CMK (cell line): ENCODE data around the gene DCLK2.
A peak's percentile ranks its signal among the peaks of the same experiment; 100 is the strongest.

Experiments used
- DNase-seq: peaks from one replicate; pipeline ENCODE4 v3.0.0-alpha.2; 2010; ENCODE audit warnings: low read depth

Gene DCLK2

DNA sequence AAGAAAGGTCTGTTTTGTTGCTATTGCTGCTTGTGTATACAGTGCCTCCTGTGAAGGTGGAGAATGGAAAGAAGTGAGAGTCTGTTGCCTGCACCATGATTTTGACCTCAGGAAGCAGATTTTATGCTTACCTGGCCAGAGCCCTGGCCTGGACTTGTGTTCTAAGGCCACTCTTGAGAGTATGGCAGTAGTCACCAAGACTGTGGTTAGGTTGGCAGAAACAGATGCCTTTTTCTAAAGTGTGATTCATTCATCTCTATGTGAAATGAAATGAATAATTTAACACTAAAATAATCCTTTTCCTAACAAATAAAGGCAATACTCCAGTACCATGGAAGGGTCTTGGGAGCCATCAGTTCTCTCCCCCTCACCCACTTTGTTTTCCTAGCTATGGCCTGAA lies 161.8 kb downstream of the DCLK2 start:
- no peak for DNase-seq

DNA sequence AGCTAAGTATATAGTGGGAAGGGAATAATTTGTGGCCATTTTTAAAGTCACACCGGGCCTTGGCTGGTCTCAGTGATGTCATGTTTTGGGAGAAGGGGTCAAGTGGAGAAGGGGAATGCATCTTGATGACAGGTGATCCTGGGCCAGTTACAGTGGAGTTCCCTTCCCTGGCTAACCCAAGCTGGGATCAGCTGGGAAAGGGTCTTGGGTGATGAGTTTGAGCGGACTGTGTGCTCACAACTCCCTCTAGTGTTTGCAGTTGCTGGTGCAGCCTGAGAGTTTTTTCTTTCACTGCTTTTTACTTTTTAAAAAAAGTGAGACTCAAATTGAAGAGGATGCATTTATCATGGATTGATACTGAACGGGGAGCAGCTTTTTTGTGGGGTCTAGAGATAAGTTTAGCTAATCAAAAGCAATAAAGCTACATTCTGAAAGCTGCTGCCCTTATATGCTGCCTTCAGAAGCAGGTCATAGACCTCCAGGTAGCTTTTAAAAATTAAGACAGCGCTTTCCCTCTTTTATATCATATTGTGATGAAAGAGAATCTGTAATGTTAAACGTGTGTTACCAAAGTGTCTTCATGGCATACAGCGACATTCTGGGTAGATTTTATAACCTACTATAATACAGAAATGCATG lies 164.7 kb downstream of the DCLK2 start:
- peak; percentile 3 for DNase-seq

DNA sequence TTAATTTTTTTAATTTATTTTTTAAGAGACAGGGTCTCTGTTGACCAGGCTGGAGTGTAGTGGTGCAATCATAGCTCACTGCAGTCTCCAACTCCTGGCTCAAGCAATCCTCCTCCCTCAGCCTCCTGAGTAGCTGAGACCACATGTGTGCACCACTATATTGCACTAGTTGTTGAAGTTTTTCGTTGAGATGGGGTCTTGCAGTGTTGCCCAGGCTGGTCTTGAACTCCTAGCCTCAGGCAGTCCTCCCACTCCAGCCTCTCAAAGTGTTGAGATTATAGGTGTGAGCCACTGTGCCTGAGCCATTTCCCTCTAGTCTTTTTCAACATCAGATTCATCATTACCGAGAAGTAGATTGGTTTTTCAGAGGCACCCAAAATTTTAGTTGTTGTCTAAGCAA lies 165.7 kb downstream of the DCLK2 start:
- DNase-seq = no peak

DNA sequence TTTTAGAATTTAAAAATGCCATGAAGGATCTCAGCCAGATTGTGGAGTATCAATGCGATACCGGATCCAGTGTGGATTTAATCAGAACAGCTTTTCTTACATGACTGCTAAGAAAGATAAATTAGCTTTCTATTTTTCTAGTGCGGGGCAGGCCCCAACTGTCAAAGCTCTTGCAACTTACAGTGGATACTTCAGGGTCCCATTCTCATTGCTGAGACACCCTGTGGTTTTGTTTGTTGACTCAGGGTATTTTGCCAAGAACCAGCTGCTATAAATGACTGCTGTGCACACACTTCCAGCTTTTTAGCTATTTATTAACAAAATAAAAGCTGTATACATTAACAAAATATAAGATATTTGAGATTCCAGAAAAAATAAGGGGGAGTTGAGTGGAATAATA lies 166.4 kb downstream of the DCLK2 start:
- DNase-seq = no peak

DNA sequence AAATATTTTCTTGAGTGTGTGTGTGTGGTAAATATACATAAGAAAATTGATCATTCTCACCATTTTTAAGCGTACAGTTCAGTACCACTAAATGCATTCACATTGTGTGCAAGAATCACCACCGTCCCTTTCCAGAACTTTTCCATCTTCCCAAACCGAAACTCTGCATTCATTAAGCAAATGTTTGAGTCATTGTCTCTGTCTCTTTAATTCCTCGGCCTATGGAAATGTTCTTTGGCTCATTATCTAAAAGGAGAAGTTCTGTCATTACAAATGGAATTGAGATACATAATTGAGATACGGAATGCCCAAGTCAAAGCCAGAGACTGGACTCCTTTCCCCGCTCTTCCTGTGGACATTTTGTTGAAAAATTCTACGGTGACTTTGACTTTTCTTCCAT lies 168.9 kb downstream of the DCLK2 start:
- DNase-seq = no peak

DNA sequence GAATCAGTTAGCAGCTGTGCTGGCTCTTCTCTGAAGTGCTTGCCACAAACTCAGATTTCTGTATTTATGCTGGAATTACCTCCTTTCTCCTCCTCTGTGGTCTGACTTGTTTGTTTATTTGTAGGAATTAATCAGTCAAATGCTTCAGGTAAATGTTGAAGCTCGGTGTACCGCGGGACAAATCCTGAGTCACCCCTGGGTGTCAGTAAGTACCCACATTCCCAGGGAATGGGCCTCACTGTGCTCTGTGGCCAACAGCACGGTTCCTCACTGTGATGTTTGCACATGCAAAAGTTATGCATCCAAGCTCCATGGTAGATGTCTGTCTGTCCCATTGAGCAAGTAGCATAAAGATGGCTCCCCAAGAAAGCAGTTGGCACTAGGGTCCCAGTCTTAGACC lies 169.9 kb downstream of the DCLK2 start:
- DNase-seq = no peak

DNA sequence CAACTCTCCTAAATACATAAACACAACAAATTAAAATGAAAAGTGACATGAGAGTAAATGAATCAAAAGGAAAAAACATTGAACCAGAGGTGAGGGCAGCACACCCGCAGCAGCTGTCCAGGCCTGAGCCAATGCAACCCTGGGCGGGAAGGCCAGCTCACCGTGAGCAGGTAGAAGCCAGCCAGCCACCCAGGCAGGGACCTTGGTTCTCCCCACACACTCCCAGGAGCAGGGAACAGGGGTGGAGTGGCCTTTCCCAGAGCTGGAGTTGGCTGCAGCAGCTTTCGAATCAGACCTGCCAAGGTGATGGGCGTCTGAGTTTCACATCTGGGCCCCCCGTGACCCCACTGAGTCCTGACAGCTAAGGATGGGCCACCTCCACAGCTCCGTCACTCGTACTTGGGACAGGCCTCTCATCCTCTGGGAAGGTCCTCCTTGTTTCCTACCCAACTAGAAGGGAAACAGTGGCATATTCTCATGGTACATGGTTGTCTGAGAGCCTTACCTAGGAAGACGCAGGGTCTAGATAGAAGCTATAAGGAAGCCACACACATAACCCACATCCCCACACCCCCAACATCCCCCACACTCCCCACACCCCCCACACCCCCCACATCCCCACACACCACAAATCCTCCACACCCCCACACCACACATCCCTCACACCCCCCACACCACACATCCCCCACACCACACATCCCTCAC lies 172.2 kb downstream of the DCLK2 start:
- no peak for DNase-seq

- no peak for DNase-seq
Measured at GRCh38 chr4:150250998-150251651, 172.9 kb downstream of the DCLK2 start.

DNA sequence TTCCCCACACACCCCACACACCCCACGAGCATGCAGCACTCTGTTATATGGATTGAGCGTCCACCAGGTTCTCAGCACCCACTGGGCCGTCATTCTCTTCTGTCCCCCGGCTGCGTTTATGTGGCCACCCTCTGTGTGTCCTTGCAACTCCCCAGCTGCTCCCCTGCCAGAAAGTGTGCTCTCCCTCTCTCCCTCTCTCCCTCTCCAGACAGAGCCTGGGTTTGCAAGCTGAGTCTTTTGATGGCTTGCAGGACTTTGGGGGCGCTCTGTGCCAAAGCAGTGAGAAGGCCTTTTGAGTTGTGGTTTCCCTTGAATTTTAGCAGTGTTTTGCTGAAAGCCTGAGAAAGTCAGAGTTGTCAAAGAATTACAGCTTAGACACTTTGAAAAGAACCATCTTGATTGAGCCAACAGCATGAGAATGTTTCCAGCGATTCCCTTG lies 173.5 kb downstream of the DCLK2 start:
- DNase-seq = no peak

DNA sequence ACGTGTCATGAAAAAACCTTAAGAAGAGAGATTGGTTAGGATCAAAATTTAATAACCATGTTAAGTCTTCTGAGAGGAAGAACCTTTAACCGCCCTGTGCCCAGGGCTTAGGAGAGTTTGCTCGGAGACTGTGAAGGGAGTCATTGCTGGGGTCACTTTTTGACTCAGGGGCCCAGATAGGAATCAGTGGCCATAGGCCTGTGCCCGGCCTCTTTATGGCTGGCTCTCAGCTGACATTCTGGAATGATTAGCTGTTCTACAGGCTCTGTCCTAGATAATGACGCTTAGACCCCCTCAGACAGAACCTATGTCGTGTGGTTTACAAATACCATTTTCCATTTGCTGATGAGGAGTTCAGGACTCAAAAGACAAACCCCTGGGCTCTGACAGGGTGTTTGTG lies 174.1 kb downstream of the DCLK2 start:
- no peak for DNase-seq

- DNase-seq = no peak
Measured at GRCh38 chr4:150252741-150253140, 174.5 kb downstream of the DCLK2 start.

- no peak for DNase-seq
Measured at GRCh38 chr4:150253416-150253815, 175.2 kb downstream of the DCLK2 start.

DNA sequence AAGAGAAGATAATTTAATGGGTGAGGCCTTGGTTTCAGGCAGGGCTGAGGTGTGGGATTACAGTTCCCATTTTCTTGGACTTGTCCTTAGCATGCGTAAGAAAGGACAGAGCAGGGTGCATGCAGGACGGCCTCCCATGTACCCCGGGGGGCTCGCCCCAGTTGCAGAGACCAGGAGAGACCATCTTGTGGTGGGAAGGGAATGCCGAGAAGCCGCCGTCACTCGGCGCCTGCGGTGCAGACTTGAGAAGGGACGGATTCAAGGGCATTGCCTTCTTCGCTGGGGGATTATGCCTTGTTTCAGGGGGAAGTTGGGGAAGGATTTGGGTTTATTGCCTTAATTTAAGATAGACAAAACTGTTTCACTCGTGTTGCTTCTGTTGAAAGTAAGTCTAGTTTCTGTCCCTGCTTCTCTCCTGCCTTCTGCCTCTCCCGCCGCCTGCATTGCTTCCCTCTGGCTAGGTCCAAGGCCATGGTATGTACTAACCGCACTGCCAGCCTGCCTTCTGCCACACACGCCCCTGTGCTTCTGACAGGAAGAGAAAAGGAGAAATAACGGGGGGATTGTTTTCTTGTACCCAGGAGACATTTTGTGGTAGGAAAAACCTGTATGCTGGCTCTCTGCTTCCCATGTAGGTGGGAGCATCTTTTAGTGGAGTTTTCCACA lies 175.9 kb downstream of the DCLK2 start:
- no peak for DNase-seq

- DNase-seq = no peak
Measured at GRCh38 chr4:150255610-150256224, 177.5 kb downstream of the DCLK2 start.

GRCh38 chr4:150256225-150256620 lies 178.0 kb downstream of the DCLK2 start:
- DNase-seq = no peak

GRCh38 chr4:150256841-150257730 lies 178.8 kb downstream of the DCLK2 start:
- DNase-seq = no peak

GRCh38 chr4:150258569-150258968 lies 180.3 kb downstream of the DCLK2 start:
- no peak for DNase-seq

DNA sequence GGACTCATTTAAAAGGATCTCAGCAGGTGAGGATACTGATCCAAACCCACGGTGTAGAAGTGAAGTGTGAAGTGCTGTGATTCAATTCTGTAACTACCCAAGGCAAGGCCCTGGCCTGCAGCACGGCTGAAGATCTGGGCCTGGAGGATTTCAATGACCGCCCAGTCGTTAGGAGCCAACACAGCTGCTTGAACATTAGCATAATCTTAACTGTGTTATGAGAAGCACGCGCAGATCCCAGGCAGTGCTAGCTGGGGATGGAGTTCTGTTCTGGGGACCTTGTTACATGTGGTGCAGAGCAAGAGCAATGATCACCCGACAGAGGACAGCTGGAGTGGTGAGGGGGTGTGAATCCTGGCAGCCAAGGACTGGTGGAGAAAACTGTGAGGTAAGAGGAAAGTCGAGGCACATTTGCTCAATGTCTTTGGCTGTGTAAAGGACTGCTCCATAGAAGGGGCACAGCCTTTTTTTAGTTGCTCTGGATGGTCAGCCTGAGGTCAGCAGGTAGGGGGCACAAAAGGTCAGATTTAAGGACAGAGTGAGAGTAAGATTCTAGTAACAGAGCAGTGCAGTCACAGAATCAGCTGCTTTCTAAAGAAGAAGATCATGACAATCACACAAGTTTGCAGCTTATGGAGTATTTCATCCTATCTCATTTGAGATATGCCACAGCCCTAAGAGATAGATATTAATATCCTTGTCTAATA lies 181.8 kb downstream of the DCLK2 start:
- DNase-seq = no peak

DNA sequence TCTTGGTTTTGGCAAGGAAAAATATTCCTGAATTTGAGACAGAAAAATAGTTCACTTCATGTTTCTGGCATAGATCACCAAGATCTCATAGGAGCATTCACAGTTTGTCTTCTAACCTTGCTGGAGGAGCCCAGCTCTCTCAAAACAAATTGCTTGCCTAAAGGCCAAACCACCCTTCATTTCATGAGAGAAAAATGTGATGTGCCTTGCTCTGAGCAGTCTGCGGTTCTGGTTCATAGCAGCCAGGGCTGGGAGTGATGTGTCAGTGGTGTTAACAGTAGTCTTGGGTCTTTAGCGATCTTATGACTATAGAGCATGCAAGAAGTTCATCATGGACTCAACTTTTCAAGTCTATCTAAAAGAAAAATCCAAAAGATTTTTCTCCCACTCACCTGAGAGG lies 183.3 kb downstream of the DCLK2 start:
- no peak for DNase-seq

- DNase-seq = no peak
Measured at GRCh38 chr4:150262611-150263010, 184.4 kb downstream of the DCLK2 start.
